Amygdala (tissue), 56 donors: ENCODE results near the gene WNT3.
"Not testable (repeated sequence)": the region's sequence is repeated elsewhere in the genome, so short reads cannot be mapped to it uniquely, and the experiment has no call there.

Source experiments
- DNase-seq, 56 donors: peaks; one replicate each; lab custom pipeline; 2025; lab: John Stamatoyannopoulos, UW

WNT3 gene

DNA sequence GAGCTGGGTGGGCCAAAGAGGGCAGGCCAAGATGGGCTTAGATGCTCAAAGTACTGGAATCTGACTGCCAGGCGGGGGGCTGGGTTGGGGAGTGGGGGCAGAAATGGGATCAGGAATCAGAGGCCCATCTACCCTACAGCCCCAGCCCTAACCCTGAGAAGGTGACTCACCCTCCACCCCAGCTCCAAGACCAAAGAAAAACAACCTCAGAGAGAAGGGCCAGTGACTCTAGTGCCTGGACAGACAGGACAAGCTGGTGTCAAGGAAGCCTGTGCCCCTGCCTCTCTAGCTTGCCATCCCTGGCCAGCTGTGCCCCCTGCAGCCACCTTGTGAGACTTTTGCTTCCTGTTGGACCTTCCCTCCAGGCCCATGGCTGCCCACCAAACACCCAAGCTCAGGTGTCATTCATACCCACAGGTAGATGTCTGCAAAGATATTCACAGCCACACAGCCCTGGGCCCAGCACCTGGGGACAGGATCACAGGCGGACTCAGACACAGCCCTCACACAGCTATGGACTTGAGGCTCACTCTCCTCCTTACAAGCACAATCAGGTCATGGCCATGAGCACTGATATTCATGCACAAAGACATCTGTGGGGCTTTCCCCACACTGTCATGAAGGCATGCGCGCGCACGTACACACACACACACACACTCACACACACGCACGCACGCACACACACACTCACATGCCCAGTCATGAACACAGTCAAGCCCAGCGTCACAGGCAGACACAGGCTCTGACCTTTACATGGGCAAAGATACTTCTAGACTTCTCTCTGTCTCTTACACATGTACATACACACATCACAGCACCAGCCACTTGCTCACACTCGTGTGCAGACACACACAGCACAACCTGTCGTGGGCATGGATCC, 2.8 kb downstream of the WNT3 start:
- DNase-seq, result no peak

DNA sequence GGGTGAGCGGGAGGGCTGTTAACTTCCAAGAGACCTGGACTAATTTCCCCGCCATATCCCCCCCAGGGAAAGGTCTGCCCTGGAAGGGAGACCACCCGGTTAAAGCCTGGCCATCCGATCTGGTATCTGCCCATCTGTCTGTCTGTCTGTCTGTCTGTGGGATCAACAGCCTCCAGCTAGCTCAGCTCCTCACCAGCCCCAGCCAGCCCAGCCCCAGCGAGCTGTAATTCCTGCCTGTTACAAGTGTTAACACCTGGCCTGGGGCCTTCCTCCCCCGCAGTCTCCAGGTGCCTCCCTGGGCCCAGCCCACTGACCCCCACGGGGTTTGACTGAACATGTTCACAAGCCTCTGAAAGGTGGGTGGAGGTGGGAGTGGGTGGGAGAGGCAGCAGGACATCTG, 4.0 kb downstream of the WNT3 start:
- no peak for DNase-seq

DNA sequence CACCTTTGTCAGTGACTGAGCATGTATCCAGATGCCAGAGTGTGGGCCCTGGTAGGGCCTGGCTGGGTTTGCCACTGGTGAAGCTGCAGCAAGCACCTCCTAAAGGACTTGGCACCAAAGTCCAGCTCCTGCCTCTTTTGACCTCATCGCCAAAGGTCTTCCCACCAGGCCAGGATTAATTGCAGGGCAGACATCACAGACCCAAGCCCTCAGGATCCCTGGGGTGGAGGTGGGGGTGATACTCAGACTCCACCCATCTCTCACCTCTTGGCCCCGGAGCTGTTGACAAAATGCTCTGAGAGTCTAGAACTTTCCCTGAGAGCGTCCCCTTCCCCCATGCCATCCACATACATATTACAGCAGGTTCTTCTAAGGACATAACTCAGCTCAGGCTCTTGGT, 4.6 kb downstream of the WNT3 start:
- DNase-seq, result no peak

DNA sequence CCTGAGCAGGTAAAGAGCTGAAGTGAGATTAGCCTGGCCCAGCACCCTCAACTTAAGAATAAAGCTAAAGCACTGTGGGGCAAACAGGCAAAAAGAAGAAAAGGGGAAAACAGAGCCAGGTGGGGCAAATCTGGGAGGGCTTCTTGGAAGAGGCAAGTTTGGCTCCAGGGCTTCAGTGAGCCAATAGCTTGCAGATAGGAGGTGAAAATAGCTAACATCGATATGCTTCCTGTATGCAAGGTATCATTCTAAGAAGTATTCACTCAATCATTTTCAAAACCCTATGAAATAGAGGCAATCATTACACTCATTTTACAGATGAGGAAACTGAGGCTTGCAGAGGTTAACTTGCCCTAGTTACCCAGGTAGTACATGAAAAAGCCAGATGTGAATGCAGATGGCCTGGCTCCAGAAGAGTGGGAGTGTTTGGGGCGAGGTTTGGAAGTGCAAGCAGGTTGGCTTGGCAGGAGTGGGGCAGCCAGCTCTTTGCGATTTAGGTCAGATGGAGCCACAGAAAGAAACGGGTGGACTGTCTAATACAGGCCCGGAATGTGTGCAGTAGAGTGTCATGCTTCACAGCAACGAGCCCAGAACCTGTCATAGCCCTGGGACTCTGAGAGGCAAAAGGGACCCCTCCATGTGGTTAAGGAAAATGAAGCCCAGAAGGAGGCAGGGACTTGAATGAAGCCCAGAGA, 5.7 kb downstream of the WNT3 start:
- DNase-seq, result no peak

DNA sequence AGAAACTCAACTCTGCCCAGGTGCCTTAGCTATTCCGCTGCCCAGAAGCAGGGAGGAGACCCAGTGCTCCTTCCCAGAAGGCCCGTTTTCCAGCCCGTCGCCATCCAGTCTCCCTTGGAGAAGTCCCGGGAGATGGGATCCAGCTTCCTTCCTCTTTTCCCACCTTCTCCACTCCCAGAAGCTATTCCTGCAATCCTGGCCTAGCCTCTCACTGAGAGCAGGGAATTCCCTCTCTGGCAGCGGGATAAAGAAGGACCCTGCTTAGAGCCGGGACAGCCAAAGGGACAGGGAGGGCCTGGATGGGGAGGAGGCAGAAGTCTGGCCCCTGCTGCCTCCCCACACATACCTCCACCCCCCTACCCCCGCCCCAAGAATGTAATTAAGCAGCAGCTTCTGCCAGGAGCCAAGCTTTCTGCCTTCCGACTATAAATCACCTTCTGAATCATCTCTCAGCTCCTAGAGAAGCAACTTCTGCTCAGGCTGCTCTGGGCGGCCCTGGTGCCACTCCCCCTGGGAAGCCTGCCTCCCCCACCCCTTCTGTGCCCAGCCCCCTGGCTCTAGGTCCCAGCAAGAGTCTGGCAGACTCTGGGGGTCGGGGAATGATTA, 6.4 kb downstream of the WNT3 start:
- DNase-seq, result no peak

DNA sequence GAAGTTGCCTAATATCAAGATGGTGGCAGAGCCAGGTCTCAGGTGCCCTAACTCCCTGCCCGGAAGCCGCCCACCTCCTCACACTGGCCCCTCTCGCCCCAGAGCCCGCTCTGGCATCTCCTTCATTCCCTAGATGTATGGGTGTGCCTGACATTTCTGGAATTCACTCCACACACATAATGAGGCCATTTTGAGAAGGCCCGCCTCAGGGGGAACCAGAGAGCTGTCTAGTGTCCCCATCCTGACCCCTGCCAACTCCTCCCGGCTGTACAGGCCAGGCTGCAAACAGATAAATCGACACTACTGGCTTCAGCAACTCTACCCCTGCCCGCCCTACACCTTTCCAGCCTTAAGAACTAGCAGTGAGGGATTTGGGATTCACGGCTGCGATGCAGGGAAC, 7.7 kb downstream of the WNT3 start:
- DNase-seq, result no peak

DNA sequence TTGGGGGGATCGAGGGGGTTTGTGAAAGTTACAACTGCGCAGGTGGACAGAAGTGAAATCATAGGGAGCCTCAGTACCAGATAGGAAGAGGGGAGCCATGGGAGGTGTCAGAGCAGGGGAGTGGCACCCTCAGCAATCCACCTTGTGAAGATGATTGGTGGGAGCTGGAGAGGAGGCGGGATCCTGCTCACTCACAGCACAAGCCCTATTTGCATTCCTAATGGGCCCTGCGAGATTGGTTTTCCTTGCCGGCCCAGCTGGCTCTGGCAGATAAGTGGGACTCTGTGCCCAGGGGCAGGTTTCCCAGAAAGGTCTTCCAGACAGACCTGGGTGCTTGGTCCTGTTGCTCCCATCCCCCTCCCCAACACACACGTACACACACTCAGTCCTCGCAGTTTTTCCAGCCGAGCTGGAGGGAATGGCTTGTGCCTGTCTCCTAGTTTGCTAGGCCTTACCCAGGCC, 9.4 kb downstream of the WNT3 start:
- DNase-seq, result no peak

DNA sequence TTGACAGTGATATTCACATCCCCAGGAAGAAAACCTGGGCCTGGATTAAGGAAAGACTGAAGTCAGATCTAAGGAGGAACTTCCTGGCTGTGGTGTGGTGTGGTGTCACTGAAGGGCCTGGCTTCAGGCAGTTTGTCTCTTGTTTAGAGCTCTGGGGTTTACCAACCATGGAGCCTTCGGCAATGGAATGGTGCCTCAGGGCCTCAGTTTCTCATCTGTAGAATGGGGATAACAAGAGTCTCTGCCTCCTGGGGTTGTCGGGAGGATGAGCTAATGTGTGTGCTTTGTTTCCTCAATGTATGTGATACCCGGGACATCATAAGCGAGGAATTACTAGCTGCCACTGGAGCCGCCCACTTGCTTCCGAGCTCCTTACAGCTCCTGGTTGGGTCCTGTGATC, 12.7 kb downstream of the WNT3 start:
- no peak for DNase-seq

DNA sequence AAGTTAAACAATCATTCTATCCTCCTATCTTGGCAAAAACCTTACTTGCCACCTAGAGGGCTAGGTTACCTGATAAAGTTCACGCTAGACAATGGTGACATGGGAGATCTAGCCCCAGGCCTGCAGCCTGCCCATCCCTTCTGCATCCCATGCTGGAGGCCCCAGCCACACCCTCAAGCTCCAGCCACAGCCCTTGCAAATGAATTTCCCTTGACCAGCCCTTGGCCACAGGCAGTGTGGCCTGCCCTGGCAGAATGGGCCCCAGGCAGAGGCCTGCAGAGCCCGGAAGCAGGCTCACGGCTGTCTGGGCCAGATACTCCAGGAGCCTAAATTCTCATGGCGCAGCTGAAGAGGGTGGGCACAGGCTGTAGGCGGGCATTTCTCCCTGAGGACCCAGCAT, 14.9 kb downstream of the WNT3 start:
- DNase-seq, result no peak

DNA sequence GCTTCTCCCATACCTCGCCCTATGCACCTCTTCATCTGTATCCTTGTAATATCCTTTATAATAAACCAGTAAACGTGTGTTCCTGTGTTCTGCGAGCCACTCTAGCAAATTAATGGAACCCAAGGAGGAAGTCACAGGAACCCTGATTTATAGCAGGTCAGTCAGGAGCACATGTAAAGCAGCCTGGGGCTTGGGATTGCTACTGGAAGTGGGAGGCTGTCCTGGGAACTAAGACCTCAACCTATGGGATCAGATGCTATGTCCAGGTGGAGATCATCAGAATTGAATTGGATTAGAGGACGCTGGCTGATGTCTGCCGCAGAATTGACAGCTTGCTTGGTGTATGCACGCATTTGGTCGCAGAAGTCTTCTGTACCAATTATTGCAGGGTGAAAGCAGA, 15.7 kb downstream of the WNT3 start:
- DNase-seq, result no peak

DNA sequence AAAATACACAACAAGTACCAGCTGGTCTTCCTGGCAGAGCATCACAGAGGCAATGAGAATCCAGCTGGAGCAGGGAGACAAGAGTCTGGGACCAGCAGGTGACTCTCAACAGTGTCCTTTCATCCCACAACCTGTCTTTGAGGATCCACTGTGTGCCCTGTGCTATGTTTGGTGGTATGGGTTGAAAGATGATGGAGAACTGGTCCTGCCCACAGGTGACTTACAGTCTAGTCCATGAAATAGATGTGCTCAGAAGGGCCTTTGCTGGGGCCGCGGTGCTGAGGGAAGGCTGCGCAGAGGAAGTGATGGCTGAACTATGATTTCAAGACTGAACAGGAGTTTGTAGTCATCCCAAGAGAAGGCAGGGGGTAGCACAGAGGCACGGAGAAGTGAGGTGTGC, 17.9 kb downstream of the WNT3 start:
- no peak for DNase-seq

DNA sequence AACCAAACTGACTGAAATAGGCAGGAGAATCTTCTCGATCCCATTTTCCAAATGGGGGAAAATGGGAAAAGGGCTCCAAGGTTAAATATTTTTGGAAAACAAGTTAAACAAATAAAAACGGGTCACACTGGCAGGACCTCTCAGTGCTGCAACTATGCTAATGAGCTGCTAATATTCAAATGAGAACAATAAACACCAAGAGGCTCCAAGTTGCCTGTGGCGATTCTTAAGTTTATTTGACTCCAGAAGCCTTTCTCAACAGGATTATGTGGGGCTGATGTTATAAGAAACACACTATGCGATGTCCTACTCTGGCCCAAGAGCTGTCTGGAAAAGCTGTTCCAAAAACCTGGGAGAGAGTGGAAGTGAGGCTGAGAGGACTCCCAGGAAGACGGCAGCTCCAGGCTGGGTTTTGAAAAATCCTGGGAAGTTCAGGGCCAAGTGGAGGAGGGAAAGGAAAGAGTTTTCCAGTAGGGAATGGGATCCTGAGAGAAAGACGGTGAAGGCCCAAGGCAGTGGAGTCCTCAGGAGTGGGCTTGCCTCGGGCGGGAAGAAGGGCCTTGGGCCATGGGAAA, 21.4 kb downstream of the WNT3 start:
- DNase-seq, result no peak

DNA sequence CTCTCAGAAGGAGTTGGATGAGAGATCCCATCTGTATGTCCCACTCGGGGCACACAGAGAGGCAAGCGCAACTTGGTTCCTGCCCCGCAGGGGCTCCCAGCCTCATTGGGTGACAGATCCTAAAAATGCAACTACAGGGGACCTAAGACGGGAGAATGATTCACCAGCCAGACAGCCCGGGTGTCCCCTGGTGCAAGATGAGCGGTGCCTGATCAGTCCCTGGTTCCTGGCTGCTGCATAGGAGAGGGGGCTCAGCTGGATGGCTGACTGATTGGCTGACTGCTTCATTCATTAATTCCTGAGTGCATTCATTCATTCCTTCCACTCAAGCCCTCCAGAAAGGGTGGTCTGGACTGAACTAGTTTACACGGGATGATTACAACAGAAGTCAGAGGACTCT, 22.0 kb downstream of the WNT3 start:
- no peak for DNase-seq

DNA sequence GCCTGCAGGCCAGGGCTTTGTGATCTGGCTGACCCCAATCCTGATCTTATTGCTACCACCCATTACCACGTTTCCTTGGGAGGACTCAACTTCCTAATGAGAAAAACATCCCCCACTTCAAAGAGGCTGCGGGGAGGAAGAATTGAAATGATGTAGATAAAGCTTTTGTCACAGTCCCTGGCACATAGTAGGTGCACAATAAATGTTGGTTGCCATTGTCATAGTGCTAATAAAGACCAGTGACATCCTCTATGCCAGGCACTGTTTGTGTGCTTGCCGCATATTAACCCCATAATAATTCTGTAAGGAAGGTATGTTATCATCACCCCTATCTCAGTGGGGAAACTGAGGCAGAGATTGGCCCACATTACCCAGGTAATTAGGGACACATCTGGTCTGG, 22.4 kb downstream of the WNT3 start:
- no peak for DNase-seq

DNA sequence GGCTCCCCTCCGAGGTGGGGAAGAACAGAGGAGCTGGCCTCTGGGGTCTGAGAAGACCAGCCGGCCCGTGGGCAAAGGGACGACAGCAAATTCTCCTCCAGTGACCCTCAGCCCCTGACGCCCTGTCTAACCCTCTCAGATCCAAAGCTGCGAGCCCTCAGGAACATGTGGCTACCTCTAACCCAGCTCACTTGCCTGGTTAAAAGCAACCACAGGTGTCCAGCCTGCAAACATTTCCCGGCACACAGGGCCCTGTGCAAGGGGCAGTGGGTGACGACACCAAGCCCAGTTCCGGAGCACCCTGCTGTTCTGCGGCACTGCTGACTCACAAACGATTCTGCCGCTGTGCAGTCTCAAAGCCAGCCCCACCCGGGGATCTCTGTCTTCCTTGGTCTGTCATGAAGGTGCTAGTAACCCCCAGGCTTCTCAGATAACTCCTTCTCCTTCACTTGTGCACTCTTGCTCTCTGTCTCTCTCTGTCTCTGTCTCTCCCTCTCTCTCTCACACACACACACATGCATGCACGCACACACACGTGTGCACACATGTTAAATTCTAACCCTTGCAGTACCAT, 23.0 kb downstream of the WNT3 start:
- no peak for DNase-seq

DNA sequence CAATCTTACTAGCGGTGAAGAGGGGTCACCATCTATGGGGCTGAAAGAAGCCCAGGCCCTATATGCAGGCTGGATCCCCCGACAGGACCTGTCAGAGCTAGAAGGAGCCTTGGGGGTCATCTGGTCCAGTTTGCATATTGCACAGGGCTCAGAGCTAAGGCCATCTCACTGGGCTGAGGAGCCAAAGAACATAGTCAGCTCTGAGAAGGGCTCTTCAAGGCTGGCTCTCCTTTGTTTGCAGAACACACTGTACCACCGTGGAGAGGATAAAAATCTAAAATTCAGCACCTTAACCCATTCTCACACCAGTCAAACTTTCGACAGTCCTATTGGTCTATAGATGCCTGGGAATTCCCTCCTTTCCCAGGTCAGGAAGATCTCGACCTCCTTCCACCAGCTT, 24.2 kb downstream of the WNT3 start:
- DNase-seq, result no peak

DNA sequence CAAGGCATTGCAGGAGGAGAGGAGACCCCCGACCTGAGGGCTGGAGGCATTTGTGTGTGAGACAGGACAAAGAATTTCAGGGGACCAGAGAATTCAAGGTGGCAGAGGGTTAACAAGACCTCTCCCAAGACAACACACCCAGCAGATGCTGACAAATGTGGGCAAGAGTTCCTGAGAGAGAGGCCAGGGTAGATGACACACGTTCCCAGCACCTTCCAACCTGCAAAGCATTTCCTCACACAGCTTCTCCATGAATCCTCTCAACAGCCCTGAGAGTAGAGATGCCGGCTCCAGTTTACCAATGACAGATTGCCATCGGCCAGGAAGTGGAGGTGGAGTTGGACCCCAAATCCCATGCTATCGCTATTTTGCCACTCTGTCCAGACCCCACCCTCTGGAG, 25.0 kb downstream of the WNT3 start:
- no peak for DNase-seq

DNA sequence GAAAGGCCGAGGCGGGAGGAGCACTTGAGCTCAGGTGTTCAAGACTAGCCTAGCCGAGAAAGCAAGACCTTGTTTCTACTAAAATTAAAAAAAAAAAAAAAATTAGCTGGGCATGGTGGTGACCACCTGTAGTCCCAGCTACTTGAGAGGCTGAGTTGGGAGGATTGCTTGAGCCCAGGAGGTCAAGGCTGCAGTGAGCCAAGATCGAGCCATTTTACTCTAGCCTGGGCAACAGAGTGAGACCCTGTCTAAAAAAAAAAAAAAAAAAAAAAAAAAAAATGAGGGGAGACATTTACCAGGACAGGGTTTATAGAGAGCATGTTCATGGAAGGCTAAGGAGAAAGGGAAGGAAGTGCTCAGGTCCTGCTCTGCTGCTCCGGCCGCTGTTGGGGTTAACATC, 25.5 kb downstream of the WNT3 start:
- DNase-seq, result not testable (repeated sequence)

DNA sequence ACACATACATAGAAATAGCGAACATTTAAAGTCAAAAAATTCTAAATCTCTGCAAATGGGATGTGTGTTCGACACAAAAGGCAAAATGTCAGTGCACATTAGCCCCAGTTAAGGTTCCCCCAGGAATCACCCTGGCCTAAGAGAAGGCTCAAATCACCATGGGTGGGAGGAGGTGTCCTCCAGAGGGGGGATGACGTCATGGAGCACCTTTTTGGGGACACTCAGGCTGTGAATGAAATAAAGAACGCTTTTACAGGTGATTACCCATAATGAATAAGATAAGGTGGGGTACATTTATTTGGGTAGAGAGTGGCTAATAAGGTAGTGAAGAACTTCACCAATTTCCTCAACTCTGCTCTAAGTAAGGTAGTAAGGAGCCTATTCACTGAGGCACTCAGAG, 26.4 kb downstream of the WNT3 start:
- DNase-seq, result no peak

DNA sequence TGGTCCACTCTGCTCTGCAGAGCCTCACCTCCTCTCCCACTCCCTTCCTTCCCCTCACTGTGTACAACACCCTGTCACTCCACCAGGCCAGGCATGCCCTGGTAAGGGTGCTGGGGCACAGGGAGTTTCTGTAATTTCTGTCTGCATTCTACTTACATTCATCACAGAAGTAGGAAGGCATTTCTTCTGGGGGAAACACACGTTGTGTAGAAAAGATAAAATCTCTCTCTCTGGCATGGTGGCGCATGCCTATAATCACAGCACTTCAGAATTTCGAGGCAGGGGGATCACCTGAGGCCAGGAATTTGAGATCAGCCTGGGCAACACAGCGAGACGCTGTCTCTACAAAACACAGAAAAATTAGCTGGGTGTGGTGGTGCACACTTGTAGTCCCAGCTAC, 27.0 kb downstream of the WNT3 start:
- DNase-seq, result no peak

DNA sequence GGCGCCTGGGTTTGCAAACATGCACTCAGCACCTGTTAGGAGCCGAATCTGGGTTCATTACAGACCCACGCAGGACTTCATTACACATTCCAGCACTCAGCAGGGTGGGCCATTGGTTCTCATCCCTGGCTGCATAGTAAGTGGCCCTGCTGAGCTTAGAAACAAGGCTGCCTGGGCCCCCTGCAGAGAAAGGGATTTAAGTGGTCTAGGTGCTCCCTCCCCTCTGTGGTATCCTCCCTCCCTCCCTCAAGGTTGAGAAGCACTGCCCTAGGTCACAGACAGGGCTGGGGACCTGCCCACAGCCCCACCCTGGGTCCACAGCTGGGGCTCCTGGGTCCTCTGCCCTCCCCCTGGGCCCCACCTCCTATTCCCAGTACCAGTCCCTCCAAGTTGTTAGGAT, 28.3 kb downstream of the WNT3 start:
- DNase-seq, result no peak
